Fibroblast of the aortic adventitia (primary cell): ENCODE results near the gene PALD1. TPM values are rescaled to one million over a fixed set of nuclear protein-coding genes. Genes with fewer than 3 reads are reported as not detected.

Experiments used
- DNase-seq: peaks from one replicate; pipeline ENCODE4 v3.0.0-alpha.2; 2010; ENCODE audit warnings: low read depth
- H3K4me3 ChIP-seq: 2 replicates; pipeline ENCODE4 v1.5.1; 2011; ENCODE audit warnings: low read depth, mild to moderate bottlenecking, control low read depth, low read length, moderate library complexity
- CTCF ChIP-seq: IDR thresholded peaks from 2 replicates; pipeline ENCODE4 v1.5.1; 2011; ENCODE audit warnings: mild to moderate bottlenecking, low read length, control low read depth, inconsistent platforms; ENCODE audit not compliant: insufficient read depth
- total RNA-seq: library from RNA; depleted of rRNA; stranded (reverse); fragments of >200 nt; gene quantifications from 2 replicates; pipeline ENCODE4 v1.2.3, GENCODE V29; 2012; ENCODE audit warnings: low replicate concordance

Gene PALD1
- total RNA-seq, 1 donor: 0.18 TPM

GRCh38 chr10:70598857-70599295, 120.3 kb downstream of the PALD1 start:
- no peak for DNase-seq
- no peak overlapping the region for H3K4me3 ChIP-seq
- no peak for TF ChIP-seq CTCF

GRCh38 chr10:70599319-70599718, 120.8 kb downstream of the PALD1 start:
- TF ChIP-seq CTCF: no peak
- H3K4me3 ChIP-seq: no peak overlapping the region
- no peak for DNase-seq

GRCh38 chr10:70599791-70600190, 121.2 kb downstream of the PALD1 start:
- TF ChIP-seq CTCF: no peak
- DNase-seq: no peak
- no peak overlapping the region for H3K4me3 ChIP-seq

- DNase-seq: no peak
- TF ChIP-seq CTCF: no peak
- H3K4me3 ChIP-seq: no peak overlapping the region
These were observed 122.2 kb downstream of the PALD1 start for GRCh38 chr10:70600512-70601395.

- DNase-seq: no peak
- no peak overlapping the region for H3K4me3 ChIP-seq
- no peak for TF ChIP-seq CTCF
These were observed 123.2 kb downstream of the PALD1 start for GRCh38 chr10:70601746-70602145.

GRCh38 chr10:70602665-70603448, 124.3 kb downstream of the PALD1 start, which contains the start of gene PRF1:
PRF1 (minus strand) TSS chr10:70602741; CDS start chr10:70600902, 1,839 bp downstream.
- DNase-seq: no peak
- no peak within 1 kb of the TSS for H3K4me3 ChIP-seq
- TF ChIP-seq CTCF: no peak
